ENCODE measurements around the gene AQP7. TPM values are rescaled to one million over a fixed set of nuclear protein-coding genes. Genes with fewer than 3 reads are reported as not detected.
"Not testable (repeated sequence)": the region's sequence is repeated elsewhere in the genome, so short reads cannot be mapped to it uniquely, and the experiment has no call there.

Gene AQP7
- polyA plus RNA-seq, 2 donors, result 0.54 to 2.6 TPM

GRCh38 chr9:33434317-33435105 is 32.1 kb upstream of the AQP7 start:
- no peaks in the 10 kb centered on the region for H3K36me3 ChIP-seq (ENCODE audit: control insufficient read depth in 2 of 2, insufficient read depth in 2 of 2, low read length in 1 of 2)
- H3K9me3 ChIP-seq (ENCODE audit: control insufficient read depth in 2 of 2, insufficient read depth in 1 of 2, low read depth in 1 of 2, low read length in 1 of 2), result no peaks in the 10 kb centered on the region
- peaks cover under 1 to 24% of the 10 kb centered on the region in 2 donors for H3K4me1 ChIP-seq (ENCODE audit: control insufficient read depth in 2 of 2, insufficient read depth in 2 of 2, low read length in 1 of 2)
- H3K4me3 ChIP-seq (ENCODE audit: low read depth in 1 of 2, low read length in 2 of 2), result no peak overlapping the region
- WGBS, 2 donors, result 70 to 75% methylated on average over 15 to 16 of the region's 16 CpGs
- H3K27me3 ChIP-seq (ENCODE audit: control insufficient read depth in 1 of 2, insufficient read depth in 2 of 2, low read length in 2 of 2), result no peaks in the 10 kb centered on the region
- H3K27ac ChIP-seq (ENCODE audit: low read depth in 2 of 2, low read length in 1 of 2), result peak overlapping the region in 1 of 2 donors; percentile 89

- Histone ChIP-seq H3K27me3 (ENCODE audit: control insufficient read depth in 1 of 2, insufficient read depth in 2 of 2, low read length in 2 of 2) (no peaks in the 10 kb centered on the region), H3K27ac (ENCODE audit: low read depth in 2 of 2, low read length in 1 of 2) (peak overlapping the region in 1 of 2 donors; percentile 24), H3K36me3 (ENCODE audit: control insufficient read depth in 2 of 2, insufficient read depth in 2 of 2, low read length in 1 of 2) (no peaks in the 10 kb centered on the region), H3K9me3 (ENCODE audit: control insufficient read depth in 2 of 2, insufficient read depth in 1 of 2, low read depth in 1 of 2, low read length in 1 of 2) (no peaks in the 10 kb centered on the region), H3K4me1 (ENCODE audit: control insufficient read depth in 2 of 2, insufficient read depth in 2 of 2, low read length in 1 of 2) (peaks cover 0 to 19% of the 10 kb centered on the region in 2 donors), H3K4me3 (ENCODE audit: low read depth in 1 of 2, low read length in 2 of 2) (no peak overlapping the region)
- 90% methylated on average over 8 of the region's 8 CpGs for WGBS, 2 donors
Observed at GRCh38 chr9:33433871-33434270, 31.5 kb upstream of the AQP7 start.

- Histone ChIP-seq H3K36me3 (ENCODE audit: control insufficient read depth in 2 of 2, insufficient read depth in 2 of 2, low read length in 1 of 2) (no peaks in the 10 kb centered on the region), H3K9me3 (ENCODE audit: control insufficient read depth in 2 of 2, insufficient read depth in 1 of 2, low read depth in 1 of 2, low read length in 1 of 2) (no peaks in the 10 kb centered on the region), H3K4me3 (ENCODE audit: low read depth in 1 of 2, low read length in 2 of 2) (no peak overlapping the region), H3K4me1 (ENCODE audit: control insufficient read depth in 2 of 2, insufficient read depth in 2 of 2, low read length in 1 of 2) (peaks cover 0 to 17% of the 10 kb centered on the region in 2 donors), H3K27ac (ENCODE audit: low read depth in 2 of 2, low read length in 1 of 2) (peak overlapping the region; percentile 69 to 84), H3K27me3 (ENCODE audit: control insufficient read depth in 1 of 2, insufficient read depth in 2 of 2, low read length in 2 of 2) (no peaks in the 10 kb centered on the region)
- WGBS, 2 donors, result 43 to 62% methylated on average over 2 of the region's 2 CpGs
Observed at GRCh38 chr9:33431420-33431819, 29.1 kb upstream of the AQP7 start.

- Histone ChIP-seq H3K4me1 (ENCODE audit: control insufficient read depth in 2 of 2, insufficient read depth in 2 of 2, low read length in 1 of 2) (peaks cover 0 to 14% of the 10 kb centered on the region in 2 donors), H3K36me3 (ENCODE audit: control insufficient read depth in 2 of 2, insufficient read depth in 2 of 2, low read length in 1 of 2) (no peaks in the 10 kb centered on the region), H3K4me3 (ENCODE audit: low read depth in 1 of 2, low read length in 2 of 2) (no peak overlapping the region), H3K9me3 (ENCODE audit: control insufficient read depth in 2 of 2, insufficient read depth in 1 of 2, low read depth in 1 of 2, low read length in 1 of 2) (no peaks in the 10 kb centered on the region), H3K27ac (ENCODE audit: low read depth in 2 of 2, low read length in 1 of 2) (peak overlapping the region; percentile 69 to 84), H3K27me3 (ENCODE audit: control insufficient read depth in 1 of 2, insufficient read depth in 2 of 2, low read length in 2 of 2) (no peaks in the 10 kb centered on the region)
- 7 to 22% methylated on average over 1 of the region's 1 CpG for WGBS, 2 donors
Observed at GRCh38 chr9:33430942-33431341, 28.6 kb upstream of the AQP7 start.

GRCh38 chr9:33429256-33429985 is 27.1 kb upstream of the AQP7 start:
- Histone ChIP-seq H3K4me3 (ENCODE audit: low read depth in 1 of 2, low read length in 2 of 2) (no peak overlapping the region), H3K36me3 (ENCODE audit: control insufficient read depth in 2 of 2, insufficient read depth in 2 of 2, low read length in 1 of 2) (no peaks in the 10 kb centered on the region), H3K4me1 (ENCODE audit: control insufficient read depth in 2 of 2, insufficient read depth in 2 of 2, low read length in 1 of 2) (peaks cover 0 to 9% of the 10 kb centered on the region in 2 donors), H3K27me3 (ENCODE audit: control insufficient read depth in 1 of 2, insufficient read depth in 2 of 2, low read length in 2 of 2) (no peaks in the 10 kb centered on the region), H3K27ac (ENCODE audit: low read depth in 2 of 2, low read length in 1 of 2) (no peak overlapping the region), H3K9me3 (ENCODE audit: control insufficient read depth in 2 of 2, insufficient read depth in 1 of 2, low read depth in 1 of 2, low read length in 1 of 2) (no peaks in the 10 kb centered on the region)
- WGBS, 2 donors, result 68 to 95% methylated on average over 3 of the region's 3 CpGs

- Histone ChIP-seq H3K4me3 (ENCODE audit: low read depth in 1 of 2, low read length in 2 of 2) (no peak overlapping the region), H3K9me3 (ENCODE audit: control insufficient read depth in 2 of 2, insufficient read depth in 1 of 2, low read depth in 1 of 2, low read length in 1 of 2) (no peaks in the 10 kb centered on the region), H3K4me1 (ENCODE audit: control insufficient read depth in 2 of 2, insufficient read depth in 2 of 2, low read length in 1 of 2) (peaks cover 0 to 5% of the 10 kb centered on the region in 2 donors), H3K36me3 (ENCODE audit: control insufficient read depth in 2 of 2, insufficient read depth in 2 of 2, low read length in 1 of 2) (no peaks in the 10 kb centered on the region), H3K27me3 (ENCODE audit: control insufficient read depth in 1 of 2, insufficient read depth in 2 of 2, low read length in 2 of 2) (no peaks in the 10 kb centered on the region), H3K27ac (ENCODE audit: low read depth in 2 of 2, low read length in 1 of 2) (no peak overlapping the region)
- 62 to 81% methylated on average over 7 of the region's 7 CpGs for WGBS, 2 donors
Observed at GRCh38 chr9:33426843-33427293, 24.5 kb upstream of the AQP7 start.

DNA sequence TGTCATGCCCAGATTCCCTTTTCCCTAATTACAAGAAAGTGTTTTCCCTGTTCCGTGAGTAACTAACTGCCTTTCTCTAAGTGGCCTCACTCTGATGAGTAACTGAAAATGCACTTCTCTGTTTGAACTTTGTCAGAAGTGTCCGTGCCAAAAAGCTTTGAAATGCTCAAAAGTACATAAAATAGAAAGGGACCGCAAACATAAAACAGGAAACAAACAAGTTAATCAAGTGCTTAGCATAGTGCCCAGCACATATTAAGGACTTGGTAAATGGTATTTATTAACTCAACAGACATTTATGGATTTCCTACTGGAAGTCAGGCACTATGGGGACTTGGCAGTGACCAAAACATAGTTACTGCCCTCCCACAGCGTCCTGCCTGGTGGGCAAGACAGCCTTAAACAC is 22.8 kb upstream of the AQP7 start:
- 53 to 68% methylated on average over 4 of the region's 4 CpGs for WGBS, 2 donors
- Histone ChIP-seq H3K4me1 (ENCODE audit: control insufficient read depth in 2 of 2, insufficient read depth in 2 of 2, low read length in 1 of 2) (peaks cover 0 to 5% of the 10 kb centered on the region in 2 donors), H3K27ac (ENCODE audit: low read depth in 2 of 2, low read length in 1 of 2) (peak overlapping the region in 1 of 2 donors; percentile 47), H3K36me3 (ENCODE audit: control insufficient read depth in 2 of 2, insufficient read depth in 2 of 2, low read length in 1 of 2) (no peaks in the 10 kb centered on the region), H3K27me3 (ENCODE audit: control insufficient read depth in 1 of 2, insufficient read depth in 2 of 2, low read length in 2 of 2) (no peaks in the 10 kb centered on the region), H3K9me3 (ENCODE audit: control insufficient read depth in 2 of 2, insufficient read depth in 1 of 2, low read depth in 1 of 2, low read length in 1 of 2) (no peaks in the 10 kb centered on the region), H3K4me3 (ENCODE audit: low read depth in 1 of 2, low read length in 2 of 2) (no peak overlapping the region)

DNA sequence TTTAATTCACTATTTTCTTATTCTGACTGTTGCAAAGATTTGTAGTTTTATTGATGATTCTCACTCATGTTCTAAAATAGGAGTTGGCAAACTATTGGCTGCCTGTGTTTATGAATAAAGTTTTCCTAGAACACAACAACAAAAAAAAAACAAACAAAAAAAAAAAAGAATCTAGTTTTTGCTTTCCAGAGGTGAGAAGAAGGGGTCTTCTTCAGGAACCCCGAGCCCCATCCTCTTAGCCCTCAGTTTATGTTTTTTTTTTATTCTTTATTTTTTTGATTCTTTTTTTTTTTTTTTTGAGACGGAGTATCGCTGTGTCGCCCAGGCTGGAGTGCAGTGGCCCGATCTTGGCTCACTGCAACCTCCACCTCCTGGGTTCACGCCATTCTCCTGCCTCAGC is 22.1 kb upstream of the AQP7 start:
- WGBS, 2 donors, result 91 to 92% methylated on average over 6 of the region's 6 CpGs
- H3K4me3 ChIP-seq (ENCODE audit: low read depth in 1 of 2, low read length in 2 of 2); H3K27me3 ChIP-seq (ENCODE audit: control insufficient read depth in 1 of 2, insufficient read depth in 2 of 2, low read length in 2 of 2); H3K4me1 ChIP-seq (ENCODE audit: control insufficient read depth in 2 of 2, insufficient read depth in 2 of 2, low read length in 1 of 2); H3K36me3 ChIP-seq (ENCODE audit: control insufficient read depth in 2 of 2, insufficient read depth in 2 of 2, low read length in 1 of 2); H3K27ac ChIP-seq (ENCODE audit: low read depth in 2 of 2, low read length in 1 of 2); H3K9me3 ChIP-seq (ENCODE audit: control insufficient read depth in 2 of 2, insufficient read depth in 1 of 2, low read depth in 1 of 2, low read length in 1 of 2): not testable (repeated sequence)

DNA sequence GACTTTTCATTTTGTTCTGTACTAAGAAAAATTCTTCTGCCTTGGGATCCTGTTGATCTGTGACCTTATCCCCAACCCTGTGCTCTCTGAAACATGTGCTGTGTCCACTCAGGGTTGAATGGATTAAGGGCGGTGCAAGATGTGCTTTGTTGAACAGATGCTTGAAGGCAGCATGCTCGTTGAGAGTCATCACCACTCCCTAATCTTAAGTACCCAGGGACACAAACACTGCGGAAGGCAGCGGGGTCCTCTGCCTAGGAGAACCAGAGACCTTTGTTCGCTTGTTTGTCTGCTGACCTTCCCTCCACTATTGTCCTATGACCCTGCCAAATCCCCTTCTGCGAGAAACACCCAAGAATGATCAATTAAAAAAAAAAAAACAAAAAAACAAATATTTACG is 21.7 kb upstream of the AQP7 start:
- H3K4me1 ChIP-seq (ENCODE audit: control insufficient read depth in 2 of 2, insufficient read depth in 2 of 2, low read length in 1 of 2); H3K27ac ChIP-seq (ENCODE audit: low read depth in 2 of 2, low read length in 1 of 2); H3K27me3 ChIP-seq (ENCODE audit: control insufficient read depth in 1 of 2, insufficient read depth in 2 of 2, low read length in 2 of 2); H3K36me3 ChIP-seq (ENCODE audit: control insufficient read depth in 2 of 2, insufficient read depth in 2 of 2, low read length in 1 of 2); H3K9me3 ChIP-seq (ENCODE audit: control insufficient read depth in 2 of 2, insufficient read depth in 1 of 2, low read depth in 1 of 2, low read length in 1 of 2); H3K4me3 ChIP-seq (ENCODE audit: low read depth in 1 of 2, low read length in 2 of 2): not testable (repeated sequence)
- WGBS, 2 donors, result 68 to 70% methylated on average over 6 to 7 of the region's 7 CpGs
